ENCODE measurements around the gene EPB41. TPM values are rescaled to one million over a fixed set of nuclear protein-coding genes. Genes with fewer than 3 reads are reported as not detected.
A peak's percentile ranks its signal among the peaks of the same experiment; 100 is the strongest.

The EPB41 gene
- total and polyA plus RNA-seq, 9 of the 15 experiments (the other 6 are each of a cell fraction or from before 2014, with no cell fraction given) = 3.7 to 213 (median 141) TPM

- no peak for TF ChIP-seq CTCFL (IDR thresholded peaks at IDR 0.05; ENCODE audit: borderline replicate concordance, insufficient read depth, low read depth, low read length, poor library complexity, severe bottlenecking)
- TF ChIP-seq RBFOX2 (IDR thresholded peaks at IDR 0.05; ENCODE audit: low read depth, low read length) = no peak
These were observed 21.7 kb downstream of the EPB41 start (continued) for GRCh38 chr1:28936094-28936493.

GRCh38 chr1:28936528-28936927 is 22.2 kb downstream of the EPB41 start:
- CTCF ChIA-PET (ENCODE audit: low intra/inter-chr PET ratio) = no interaction called here
- intact Hi-C loops (cut with micrococcal nuclease) (no loop called here), in situ Hi-C loops (cut with MboI) (no loop called here)
- TF ChIP-seq ZNF75A (CRISPR knock-in tag; IDR thresholded peaks at IDR 0.05) (no peak), MNT (conservative IDR thresholded peaks at IDR 0.05) (0 out of 4 replicates have a peak, but pooled peaks of 1 of the 2 experiments have one; percentile 14), RNF2 (IDR thresholded peaks at IDR 0.05) (no peak), HINFP (tag; conservative IDR thresholded peaks at IDR 0.05; ENCODE audit: low read depth) (no peak), ZNF24 (IDR thresholded peaks at IDR 0.05) (peak; percentile 82)

More at GRCh38 chr1:28936528-28936927, 22.2 kb downstream of the EPB41 start:
- no TSS peak for BruUV-seq (replicated peaks)
- H3K27me3 ChIP-seq (ENCODE audit: control insufficient read depth in 2 of 2, insufficient read depth in 2 of 2, low read length in 2 of 2) = no peaks in the 10 kb centered on the region
- peaks cover 98% of the 10 kb centered on the region for H3K79me2 ChIP-seq (ENCODE audit: control insufficient read depth, insufficient read depth, low read length)
- no peak for DNase-seq (ENCODE audit: extremely low read depth in 1 of 4, low spot score in 3 of 4)
- no peak overlapping the region for H3K27ac ChIP-seq (ENCODE audit: extremely low read depth, low read depth, low read length)
- H3K9me1 ChIP-seq (ENCODE audit: control insufficient read depth, insufficient read depth, low read length) = no peaks in the 10 kb centered on the region
- H3K4me2 ChIP-seq (ENCODE audit: insufficient read depth, low read length) = no peak overlapping the region
- H3K9ac ChIP-seq (ENCODE audit: insufficient read depth in 1 of 2, low read depth in 2 of 2, low read length in 2 of 2) = no peak overlapping the region
- peaks cover 24 to 33% of the 10 kb centered on the region in 2 experiments for H3K4me1 ChIP-seq (replicated peaks in 1 of 2; ENCODE audit: control insufficient read depth in 2 of 2, insufficient read depth in 2 of 2, low read length in 2 of 2)
- H3K4me3 ChIP-seq = no peak overlapping the region
- POLR2A ChIA-PET = interaction anchor here (0.6 to 0.9 kb wide), 2 partner anchors 10 to 707 kb away, joined by 3 to 4 read pairs; no protein-coding TSS in a partner anchor
- no peaks in the 10 kb centered on the region for H3K9me3 ChIP-seq (replicated peaks; ENCODE audit: control insufficient read depth, insufficient read depth, low read depth, low read length)
- peaks cover 6% of the 10 kb centered on the region for H3K36me3 ChIP-seq (ENCODE audit: control insufficient read depth, insufficient read depth, low read length)
- no peak overlapping the region for H2AFZ ChIP-seq (ENCODE audit: low read depth, low read length)
- 0 out of 2 replicates have a peak, but pooled peaks cover 8% of the 10 kb centered on the region for H4K20me1 ChIP-seq (replicated peaks; ENCODE audit: control insufficient read depth, insufficient read depth, low read length)
- no peak for ATAC-seq
- FAIRE-seq = no peak
